A549 (cell line): ENCODE results near the gene ZSCAN26.

ENCODE experiments used
- CHD4 ChIP-seq: fragments of 200-600 bp; sonication (generic); IDR thresholded peaks from 2 replicates; pipeline ENCODE4 v1.6.1; 2016; ENCODE audit warnings: antibody characterized with exemption, mild to moderate bottlenecking, borderline replicate concordance
- EHMT2 ChIP-seq: fragments of 200-600 bp; sonication (generic); IDR thresholded peaks from 2 replicates; pipeline ENCODE4 v1.6.1; 2016; ENCODE audit warnings: antibody characterized with exemption, low read depth, mild to moderate bottlenecking, moderate library complexity
- NFE2L2 ChIP-seq: fragments of 150-350 bp; conservative IDR thresholded peaks from 2 replicates; pipeline ENCODE4 v1.6.1; 2014; ENCODE audit warnings: low read length
- POLR2A ChIP-seq: IDR thresholded peaks from 2 replicates; pipeline ENCODE4 v1.6.1; 2012; ENCODE audit warnings: mild to moderate bottlenecking, low read length
- RFX5 ChIP-seq: fragments of 450-650 bp; IDR thresholded peaks from 2 replicates; pipeline ENCODE4 v1.7.1; 2014; ENCODE audit warnings: antibody characterized with exemption, mild to moderate bottlenecking, moderate library complexity
- TF ChIP-seq, protein P1 (sequence below): fragments of >200 bp; sonication (Bioruptor Twin); formaldehyde crosslinking; IDR thresholded peaks from 3 replicates; pipeline ENCODE4 v1.6.1; 2016
- TF ChIP-seq, protein P2 (sequence below): fragments of >200 bp; sonication (Bioruptor Twin); formaldehyde crosslinking; IDR thresholded peaks from 3 replicates; pipeline ENCODE4 v1.5.1; 2016

DNA sequence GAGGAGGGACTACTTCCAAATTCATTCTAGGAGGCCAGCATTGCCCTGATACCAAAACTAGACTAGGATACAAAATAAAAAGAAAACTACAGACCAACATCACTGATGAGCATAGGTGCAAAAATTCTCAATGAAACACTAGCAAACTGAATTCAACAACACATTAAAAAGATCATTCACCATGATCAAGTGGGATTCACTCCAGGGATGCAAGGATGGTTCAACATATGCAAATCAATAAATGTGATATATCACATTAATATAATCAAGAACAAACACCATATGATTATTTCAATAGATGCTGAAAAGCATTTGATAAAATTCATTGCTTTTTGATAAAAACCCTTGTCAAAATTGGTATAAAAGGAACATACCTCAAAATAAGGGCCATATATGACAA, 24.6 kb downstream of the ZSCAN26 start:
- TF ChIP-seq, protein P1, sequence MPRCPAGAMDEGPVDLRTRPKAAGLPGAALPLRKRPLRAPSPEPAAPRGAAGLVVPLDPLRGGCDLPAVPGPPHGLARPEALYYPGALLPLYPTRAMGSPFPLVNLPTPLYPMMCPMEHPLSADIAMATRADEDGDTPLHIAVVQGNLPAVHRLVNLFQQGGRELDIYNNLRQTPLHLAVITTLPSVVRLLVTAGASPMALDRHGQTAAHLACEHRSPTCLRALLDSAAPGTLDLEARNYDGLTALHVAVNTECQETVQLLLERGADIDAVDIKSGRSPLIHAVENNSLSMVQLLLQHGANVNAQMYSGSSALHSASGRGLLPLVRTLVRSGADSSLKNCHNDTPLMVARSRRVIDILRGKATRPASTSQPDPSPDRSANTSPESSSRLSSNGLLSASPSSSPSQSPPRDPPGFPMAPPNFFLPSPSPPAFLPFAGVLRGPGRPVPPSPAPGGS, result no peak
- TF ChIP-seq EHMT2 (no peak), POLR2A (no peak), RFX5 (no peak), CHD4 (no peak), NFE2L2 (no peak)
- TF ChIP-seq, protein P2, sequence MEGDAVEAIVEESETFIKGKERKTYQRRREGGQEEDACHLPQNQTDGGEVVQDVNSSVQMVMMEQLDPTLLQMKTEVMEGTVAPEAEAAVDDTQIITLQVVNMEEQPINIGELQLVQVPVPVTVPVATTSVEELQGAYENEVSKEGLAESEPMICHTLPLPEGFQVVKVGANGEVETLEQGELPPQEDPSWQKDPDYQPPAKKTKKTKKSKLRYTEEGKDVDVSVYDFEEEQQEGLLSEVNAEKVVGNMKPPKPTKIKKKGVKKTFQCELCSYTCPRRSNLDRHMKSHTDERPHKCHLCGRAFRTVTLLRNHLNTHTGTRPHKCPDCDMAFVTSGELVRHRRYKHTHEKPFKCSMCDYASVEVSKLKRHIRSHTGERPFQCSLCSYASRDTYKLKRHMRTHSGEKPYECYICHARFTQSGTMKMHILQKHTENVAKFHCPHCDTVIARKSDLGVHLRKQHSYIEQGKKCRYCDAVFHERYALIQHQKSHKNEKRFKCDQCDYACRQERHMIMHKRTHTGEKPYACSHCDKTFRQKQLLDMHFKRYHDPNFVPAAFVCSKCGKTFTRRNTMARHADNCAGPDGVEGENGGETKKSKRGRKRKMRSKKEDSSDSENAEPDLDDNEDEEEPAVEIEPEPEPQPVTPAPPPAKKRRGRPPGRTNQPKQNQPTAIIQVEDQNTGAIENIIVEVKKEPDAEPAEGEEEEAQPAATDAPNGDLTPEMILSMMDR, result no peak
